Right lobe of liver (tissue), 6 donors: Measurements from ENCODE around the gene SFTPD. TPM values are rescaled to one million over a fixed set of nuclear protein-coding genes. Genes with fewer than 3 reads are reported as not detected.
A peak's percentile ranks its signal among the peaks of the same experiment; 100 is the strongest.

ENCODE experiments used
- ATAC-seq, 4 donors: fragments of 200-7000 bp; cut with Tn5 transposase; one replicate each; pipeline ENCODE4 v1.9.1; 2020; ENCODE audit warnings: mild to moderate bottlenecking in 4 of 4, moderate library complexity in 4 of 4
- DNase-seq, 3 donors: peaks; one replicate each; pipeline ENCODE4 v3.0.0-alpha.2; 2020
- H3K27ac ChIP-seq, 3 donors: fragments of 200-600 bp; one replicate each; pipeline ENCODE4 v1.8.0; 2022
- H3K27me3 ChIP-seq, 2 donors: fragments of 200-600 bp; one replicate each; pipeline ENCODE4 v1.8.0; 2022
- H3K36me3 ChIP-seq, 4 donors: fragments of 200-600 bp; sonication (generic) in 1 of 4; one replicate each; pipeline versions ENCODE4 v1.5.1 to v1.8.0; 2017 to 2022; ENCODE audit warnings: control low read depth in 1 of 4
- H3K4me1 ChIP-seq, 4 donors: fragments of 200-600 bp; sonication (generic) in 1 of 4; one replicate each; pipeline versions ENCODE4 v1.5.1 to v1.8.0; 2017 to 2022; ENCODE audit warnings: control low read depth in 1 of 4
- H3K4me3 ChIP-seq, 3 donors: fragments of 200-600 bp; one replicate each; pipeline ENCODE4 v1.8.0; 2022
- H3K9me3 ChIP-seq, 4 donors: fragments of 200-600 bp; sonication (generic) in 1 of 4; one replicate each; pipeline versions ENCODE4 v1.5.1 to v1.8.0; 2017 to 2022; ENCODE audit warnings: control low read depth in 1 of 4
- CTCF ChIP-seq, 4 donors: fragments of 200-600 bp in 3 of 4; fragments of 450-650 bp in 1 of 4; IDR thresholded peaks; one replicate each; pipeline versions ENCODE4 v1.5.1 to v1.8.0; 2016 to 2022; ENCODE audit warnings: antibody characterized with exemption in 4 of 4, mild to moderate bottlenecking in 2 of 4
- POLR2A ChIP-seq: fragments of 450-650 bp; IDR thresholded peaks from one replicate; pipeline ENCODE4 v1.6.1; 2017; ENCODE audit warnings: antibody characterized with exemption, mild to moderate bottlenecking
- WGBS: methylation state at CpG from one replicate; pipeline ENCODE4 v1.1.6; 2018; ENCODE audit warnings: low coverage, low lambda C conversion rate; ENCODE audit not compliant: insufficient coverage; ENCODE audit errors: missing lambda C conversion rate; 5-methylcytosine and 5-hydroxymethylcytosine counted together
- intact Hi-C, 2 donors: fragments of 100-400 bp; cut with DNase I; formaldehyde crosslinking; loops; one replicate each; pipeline versions ENCODE4 v1.11.2 to v1.14.1; 2022
- total RNA-seq, 6 experiments: library from RNA; depleted of rRNA in 2 of 6; stranded (reverse); fragments of >200 nt in 2 of 6; fragmentation: NEBNext Ultra II Directional in 3 of 6; extraction: Animal tissue kit (Norgen Biotek cat#: 25700) in 3 of 6; gene quantifications; one replicate each; pipeline versions ENCODE4 v1.1.0 to v1.2.4, GENCODE V29; 2016 to 2023
- donor health status: DM: no; HTN: yes; CAD: no.
- donor health status: DM: no; HTN: no; CAD: no.
- donor health status: DM: no; HTN: no; CAD: no.
- donor health status: DM: no; HTN: yes; CAD: no.
- donor health status: DM: no; HTN: yes; CAD: no.

The SFTPD gene
- total RNA-seq, 6 experiments from 2014 or later: 0.35 to 0.59 (median 0.51) TPM; not detected in 3

DNA sequence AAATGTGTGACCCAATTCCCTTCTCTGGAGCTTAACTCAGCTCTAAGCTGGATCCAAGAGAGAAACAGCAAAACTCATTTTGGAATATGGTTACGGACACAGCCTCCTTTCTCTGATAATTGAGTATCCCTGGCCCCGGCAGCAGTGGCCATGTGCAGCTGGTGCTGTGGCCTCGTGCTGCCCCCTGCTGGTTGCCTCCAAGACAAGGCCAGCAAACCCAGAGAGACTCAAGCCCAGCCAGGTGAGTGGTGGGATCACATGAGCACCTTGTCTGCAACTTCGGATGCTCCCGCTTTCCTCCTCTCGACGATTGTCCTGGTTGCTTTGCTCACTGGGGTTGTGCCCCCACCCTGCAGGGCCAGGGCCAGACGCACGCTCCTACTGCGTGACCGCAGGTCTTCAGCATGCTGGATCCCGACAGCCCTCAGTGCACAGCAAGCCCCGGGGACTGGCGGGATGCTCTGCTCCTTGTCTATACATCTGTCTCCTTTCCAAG lies 19.4 kb downstream of the SFTPD start:
- DNase-seq (peak; percentile 86 to 87 (median 86)), ATAC-seq (peak; percentile 62 to 72 (median 70))
- Histone ChIP-seq H3K9me3 (no peaks in the 10 kb centered on the region), H3K27ac (no peak overlapping the region), H3K4me3 (no peak overlapping the region), H3K4me1 (peaks cover 0 to 46% (median 19%) of the 10 kb centered on the region in 4 donors), H3K36me3 (no peaks in the 10 kb centered on the region), H3K27me3 (no peaks in the 10 kb centered on the region)
- intact Hi-C loops: no loop called here
- TF ChIP-seq CTCF (IDR thresholded peaks at IDR 0.05): peak; percentile 94 to 97 (median 94)
- no peak for TF ChIP-seq POLR2A
- WGBS: 0% methylated on average over 7 of the region's 14 CpGs

GRCh38 chr10:79928028-79928583 lies 20.8 kb downstream of the SFTPD start:
- peak overlapping the region; percentile 35 to 81 (median 56) for H3K27ac ChIP-seq
- H3K4me1 ChIP-seq: peaks cover 0 to 46% (median 19%) of the 10 kb centered on the region in 4 donors
- intact Hi-C loops: no loop called here
- H3K9me3 ChIP-seq: no peaks in the 10 kb centered on the region
- DNase-seq (no peak), ATAC-seq (no peak)
- H3K27me3 ChIP-seq: no peaks in the 10 kb centered on the region
- TF ChIP-seq CTCF (IDR thresholded peaks at IDR 0.05) (no peak), POLR2A (no peak)
- H3K4me3 ChIP-seq: no peak overlapping the region
- H3K36me3 ChIP-seq: no peaks in the 10 kb centered on the region
- no CpG with 5 or more reads among the region's 7 CpGs for WGBS

DNA sequence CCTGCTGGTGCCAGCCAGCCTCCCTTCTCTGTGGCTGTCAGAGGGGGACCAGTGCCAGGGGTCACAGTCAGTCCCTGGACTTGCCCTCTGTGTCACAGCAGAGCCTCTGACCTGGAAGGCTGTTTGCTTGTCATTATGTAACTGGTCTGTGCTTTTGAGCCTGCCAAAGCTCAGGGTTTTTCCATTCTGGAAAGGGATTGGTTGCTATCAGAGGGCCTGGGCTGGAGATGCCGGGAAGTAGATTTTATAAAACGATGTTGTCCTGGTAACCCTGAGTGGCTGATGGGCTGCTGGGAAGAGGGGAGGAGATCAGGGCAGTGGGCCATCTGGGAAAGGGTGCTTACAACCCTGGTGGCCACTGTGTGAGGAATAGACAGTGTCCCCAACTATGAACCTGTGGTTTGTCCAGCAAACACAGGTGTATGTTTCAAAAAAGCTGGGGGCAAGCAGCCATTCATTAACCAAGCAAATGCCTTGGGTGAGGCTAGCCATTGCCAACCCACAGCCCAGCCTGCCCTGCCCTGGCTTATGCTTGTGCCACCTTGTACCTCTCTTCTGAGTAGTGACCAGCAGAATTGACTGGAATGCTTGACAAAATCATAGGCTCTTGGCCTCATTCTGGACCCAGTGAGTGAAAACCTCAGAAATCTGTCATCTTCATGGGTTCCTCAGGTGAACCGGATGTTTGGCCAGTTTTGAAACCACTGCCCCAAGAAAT lies 21.6 kb downstream of the SFTPD start:
- peak in 2 of 4 donors; percentile 8 to 32 for TF ChIP-seq CTCF (IDR thresholded peaks at IDR 0.05)
- TF ChIP-seq POLR2A: peak; percentile 37
- no peaks in the 10 kb centered on the region for H3K36me3 ChIP-seq
- WGBS: 11% methylated on average over 2 of the region's 3 CpGs
- H3K27ac ChIP-seq: peak overlapping the region; percentile 35 to 81 (median 56)
- H3K4me3 ChIP-seq: no peak overlapping the region
- H3K9me3 ChIP-seq: no peaks in the 10 kb centered on the region
- peak; percentile 89 to 94 (median 92) for DNase-seq
- intact Hi-C loops: no loop called here
- no peaks in the 10 kb centered on the region for H3K27me3 ChIP-seq
- ATAC-seq: peak; percentile 87 to 92 (median 88)
- H3K4me1 ChIP-seq: peaks cover 0 to 46% (median 19%) of the 10 kb centered on the region in 4 donors

DNA sequence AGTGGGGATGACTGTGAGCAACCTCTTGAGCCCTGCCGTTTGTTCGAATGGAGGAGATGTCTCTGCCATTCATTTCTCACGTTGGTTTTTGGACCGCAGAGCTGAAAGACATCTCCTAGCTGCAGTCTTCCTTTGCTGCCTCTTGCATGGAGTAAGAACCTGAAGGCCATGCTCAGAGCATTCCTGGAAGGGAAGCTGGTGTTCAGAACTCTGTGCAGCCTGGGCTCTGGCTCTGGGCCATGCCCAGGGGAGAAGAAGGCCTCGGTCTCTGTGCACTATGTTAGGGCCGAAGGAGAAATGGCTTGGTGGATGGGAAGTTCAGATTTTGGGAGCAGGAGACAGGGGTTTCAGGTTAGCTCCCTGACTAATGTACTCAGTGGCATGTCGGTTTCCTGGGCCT lies 22.9 kb downstream of the SFTPD start:
- Histone ChIP-seq H3K36me3 (no peaks in the 10 kb centered on the region), H3K4me3 (no peak overlapping the region), H3K9me3 (no peaks in the 10 kb centered on the region), H3K4me1 (peaks cover 0 to 46% (median 19%) of the 10 kb centered on the region in 4 donors), H3K27ac (peak overlapping the region in 2 of 3 donors; percentile 44 to 74), H3K27me3 (no peaks in the 10 kb centered on the region)
- TF ChIP-seq POLR2A: no peak
- TF ChIP-seq CTCF (IDR thresholded peaks at IDR 0.05): no peak
- intact Hi-C loops: no loop called here
- DNase-seq: no peak
- no peak for ATAC-seq
- 84% methylated on average over 5 of the region's 7 CpGs for WGBS
